Tibial nerve (tissue), 4 donors: ENCODE data around the gene CST6. TPM values are rescaled to one million over a fixed set of nuclear protein-coding genes. Genes with fewer than 3 reads are reported as not detected.

Experiments
- DNase-seq, 2 donors: peaks; one replicate each; pipeline ENCODE4 v3.0.0-alpha.2; 2019; ENCODE audit warnings: low spot score in 2 of 2
- H3K27ac ChIP-seq, 4 donors: fragments of 200-600 bp; sonication (generic) in 3 of 4; one replicate each; pipeline ENCODE4 v1.5.1; 2017 to 2019; ENCODE audit warnings: mild to moderate bottlenecking in 1 of 4
- H3K27me3 ChIP-seq, 2 donors: fragments of 200-600 bp; sonication (generic) in 1 of 2; one replicate each; pipeline versions ENCODE4 v1.5.1 to v1.6.0; 2017 to 2019
- H3K36me3 ChIP-seq, 3 donors: fragments of 200-600 bp; sonication (generic); one replicate each; pipeline ENCODE4 v1.5.1; 2018 to 2019
- H3K4me1 ChIP-seq, 4 donors: fragments of 200-600 bp; sonication (generic) in 3 of 4; one replicate each; pipeline ENCODE4 v1.5.1; 2017 to 2019
- H3K4me3 ChIP-seq, 4 donors: fragments of 200-600 bp; sonication (generic) in 3 of 4; one replicate each; pipeline ENCODE4 v1.5.1; 2017 to 2019; ENCODE audit warnings: mild to moderate bottlenecking in 1 of 4, moderate library complexity in 1 of 4
- H3K9me3 ChIP-seq, 4 donors: fragments of 200-600 bp; sonication (generic) in 3 of 4; one replicate each; pipeline ENCODE4 v1.5.1; 2017 to 2019
- CTCF ChIP-seq, 5 experiments: fragments of 200-600 bp in 3 of 5; fragments of 450-650 bp in 2 of 5; sonication (generic) in 3 of 5; IDR thresholded peaks; one replicate each; pipeline ENCODE4 v1.5.1; 2016 to 2019; ENCODE audit warnings: antibody characterized with exemption in 5 of 5, mild to moderate bottlenecking in 3 of 5, moderate library complexity in 2 of 5
- EP300 ChIP-seq, 2 donors: sonication (generic); formaldehyde crosslinking; IDR thresholded peaks; one replicate each; pipeline ENCODE4 v1.6.1; 2017; ENCODE audit warnings: antibody characterized with exemption in 2 of 2, mild to moderate bottlenecking in 1 of 2
- POLR2A ChIP-seq, 2 donors: fragments of 450-650 bp; IDR thresholded peaks; one replicate each; pipeline ENCODE4 v1.6.1; 2017; ENCODE audit warnings: antibody characterized with exemption in 2 of 2, mild to moderate bottlenecking in 2 of 2, moderate library complexity in 2 of 2
- WGBS, 2 donors: methylation state at CpG; one replicate each; pipeline ENCODE4 v1.1.5; 2018; 5-methylcytosine and 5-hydroxymethylcytosine counted together
- total RNA-seq, 4 donors: library from RNA; depleted of rRNA; stranded (reverse); fragments of >200 nt; gene quantifications; one replicate each; pipeline ENCODE4 v1.1.0, GENCODE V29; 2016

Gene CST6
- total RNA-seq, 4 donors from 2014 or later, result 1.2 TPM; not detected in 3

DNA sequence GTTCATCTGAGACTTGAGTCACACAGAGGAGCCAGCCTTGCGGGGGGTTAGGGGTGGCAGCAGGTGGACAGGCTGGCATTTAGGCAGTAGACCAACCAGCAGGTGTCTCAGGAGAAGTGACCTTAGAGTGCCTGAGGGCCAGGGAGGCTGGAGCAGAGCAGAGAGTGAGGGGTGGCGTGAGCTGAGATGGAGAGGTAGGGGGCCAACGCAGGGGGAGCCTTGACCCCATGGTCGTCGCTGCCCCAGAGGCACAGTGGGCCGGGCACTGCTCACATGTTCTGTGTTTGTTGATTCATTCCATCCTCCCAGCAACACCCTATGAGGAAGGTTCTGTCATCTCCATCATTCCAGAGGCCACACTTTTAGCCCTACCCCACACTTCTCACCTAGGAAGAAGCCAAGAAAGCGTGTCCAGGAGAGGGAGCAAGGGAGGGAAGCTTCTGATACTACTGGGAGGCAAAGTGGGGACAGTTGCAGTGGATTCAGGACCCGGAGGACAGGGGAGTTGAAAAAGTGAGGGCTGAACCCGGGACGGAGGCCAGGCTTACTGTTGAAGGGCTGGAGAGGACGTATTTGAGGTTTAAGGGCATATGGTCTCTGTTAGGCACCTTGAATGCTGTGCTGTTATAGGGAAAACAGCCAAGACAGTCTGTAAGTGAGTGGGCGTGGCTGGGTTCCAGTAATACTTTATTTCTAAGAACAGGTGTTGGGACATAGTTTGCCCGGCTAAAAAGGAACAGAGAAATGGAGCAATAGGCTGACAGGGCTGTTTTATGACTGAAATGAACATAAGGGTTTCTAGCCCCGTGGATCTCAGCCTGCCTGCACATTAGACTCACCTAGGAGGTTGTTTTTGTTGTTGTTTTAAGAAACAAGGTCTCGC, 43.0 kb upstream of the CST6 start:
- H3K36me3 ChIP-seq, result peaks cover 6 to 90% (median 40%) of the 10 kb centered on the region in 3 donors
- WGBS, 2 donors, result 81 to 84% methylated on average over 15 of the region's 15 CpGs
- no peak for DNase-seq
- TF ChIP-seq CTCF (IDR thresholded peaks at IDR 0.05) (no peak), EP300 (IDR thresholded peaks at IDR 0.05) (no peak), POLR2A (IDR thresholded peaks at IDR 0.05) (no peak)
- no peaks in the 10 kb centered on the region for H3K27me3 ChIP-seq
- H3K4me3 ChIP-seq, result no peak overlapping the region
- H3K4me1 ChIP-seq, result peaks cover 0 to 16% (median 2%) of the 10 kb centered on the region in 4 donors
- H3K27ac ChIP-seq, result no peak overlapping the region
- H3K9me3 ChIP-seq, result no peaks in the 10 kb centered on the region

GRCh38 chr11:65972116-65972515, 39.7 kb upstream of the CST6 start:
- peaks cover 0 to 5% (median 0%) of the 10 kb centered on the region in 4 donors for H3K4me1 ChIP-seq
- WGBS, 2 donors, result 88 to 90% methylated on average over 8 of the region's 8 CpGs
- H3K36me3 ChIP-seq, result peaks cover 6 to 82% (median 29%) of the 10 kb centered on the region in 3 donors

GRCh38 chr11:65973439-65974110, 38.2 kb upstream of the CST6 start:
- peaks cover 0 to 4% (median 0%) of the 10 kb centered on the region in 4 donors for H3K4me1 ChIP-seq
- peaks cover 6 to 82% (median 25%) of the 10 kb centered on the region in 3 donors for H3K36me3 ChIP-seq
- TF ChIP-seq CTCF (IDR thresholded peaks at IDR 0.05), result no peak
- TF ChIP-seq POLR2A (IDR thresholded peaks at IDR 0.05), result no peak
- TF ChIP-seq EP300 (IDR thresholded peaks at IDR 0.05), result no peak
- no peak overlapping the region for H3K27ac ChIP-seq
- H3K27me3 ChIP-seq, result no peaks in the 10 kb centered on the region
- H3K9me3 ChIP-seq, result no peaks in the 10 kb centered on the region
- no peak overlapping the region for H3K4me3 ChIP-seq
- 86 to 96% methylated on average over 13 of the region's 13 CpGs for WGBS, 2 donors
- no peak for DNase-seq

More at GRCh38 chr11:65972116-65972515, 39.7 kb upstream of the CST6 start:
- H3K27me3 ChIP-seq, result no peaks in the 10 kb centered on the region
- no peak for DNase-seq
- TF ChIP-seq POLR2A (IDR thresholded peaks at IDR 0.05), result no peak
- no peak for TF ChIP-seq CTCF (IDR thresholded peaks at IDR 0.05)
- no peak overlapping the region for H3K27ac ChIP-seq
- no peaks in the 10 kb centered on the region for H3K9me3 ChIP-seq
- no peak overlapping the region for H3K4me3 ChIP-seq

GRCh38 chr11:65975771-65976170, 36.0 kb upstream of the CST6 start:
- WGBS, 2 donors, result 93 to 94% methylated on average over 9 of the region's 9 CpGs
- TF ChIP-seq EP300 (IDR thresholded peaks at IDR 0.05), result no peak
- TF ChIP-seq POLR2A (IDR thresholded peaks at IDR 0.05), result no peak
- no peak for TF ChIP-seq CTCF (IDR thresholded peaks at IDR 0.05)
- peaks cover 3 to 82% (median 26%) of the 10 kb centered on the region in 3 donors for H3K36me3 ChIP-seq
- DNase-seq, result no peak
- no peaks in the 10 kb centered on the region for H3K4me1 ChIP-seq
- H3K4me3 ChIP-seq, result no peak overlapping the region
- no peak overlapping the region for H3K27ac ChIP-seq
- no peaks in the 10 kb centered on the region for H3K27me3 ChIP-seq
- H3K9me3 ChIP-seq, result no peaks in the 10 kb centered on the region
